Medulla oblongata (tissue), 1 donor: ENCODE results near the gene CCDC3.

Experiments
- DNase-seq: peaks from one replicate; pipeline ENCODE4 v3.0.0-alpha.2; 2015; ENCODE audit errors: extremely low spot score

The CCDC3 gene

GRCh38 chr10:12961416-12962205, 39.9 kb downstream of the CCDC3 start:
- no peak for DNase-seq

GRCh38 chr10:12960941-12961340, 40.6 kb downstream of the CCDC3 start:
- DNase-seq = no peak

GRCh38 chr10:12960334-12960898, 41.1 kb downstream of the CCDC3 start:
- DNase-seq = no peak

GRCh38 chr10:12958546-12959110, 42.9 kb downstream of the CCDC3 start:
- DNase-seq = no peak

GRCh38 chr10:12957081-12957480, 44.4 kb downstream of the CCDC3 start:
- DNase-seq = no peak

- DNase-seq = no peak
Observed at GRCh38 chr10:12954866-12955265, 46.6 kb downstream of the CCDC3 start.

GRCh38 chr10:12950583-12951128, 50.9 kb downstream of the CCDC3 start:
- no peak for DNase-seq

GRCh38 chr10:12949248-12949647, 52.3 kb downstream of the CCDC3 start:
- no peak for DNase-seq

- DNase-seq = no peak
Observed at GRCh38 chr10:12947741-12948140, 53.8 kb downstream of the CCDC3 start.

- no peak for DNase-seq
Observed at GRCh38 chr10:12946372-12946771, 55.1 kb downstream of the CCDC3 start.

- no peak for DNase-seq
Observed at GRCh38 chr10:12945690-12946359, 55.7 kb downstream of the CCDC3 start.

- DNase-seq = no peak
Observed at GRCh38 chr10:12944931-12945330, 56.6 kb downstream of the CCDC3 start.

GRCh38 chr10:12943425-12943824, 58.1 kb downstream of the CCDC3 start:
- no peak for DNase-seq

- no peak for DNase-seq
Observed at GRCh38 chr10:12941966-12942365, 59.5 kb downstream of the CCDC3 start.

GRCh38 chr10:12940791-12941190, 60.7 kb downstream of the CCDC3 start:
- DNase-seq = no peak

GRCh38 chr10:12938271-12938670, 63.2 kb downstream of the CCDC3 start:
- no peak for DNase-seq

- no peak for DNase-seq
Observed at GRCh38 chr10:12937527-12937926, 64.0 kb downstream of the CCDC3 start.

- DNase-seq = no peak
Observed at GRCh38 chr10:12934777-12935176, 66.7 kb downstream of the CCDC3 start.

- no peak for DNase-seq
Observed at GRCh38 chr10:12929381-12929780, 72.1 kb downstream of the CCDC3 start.

GRCh38 chr10:12928571-12928970, 72.9 kb downstream of the CCDC3 start:
- no peak for DNase-seq

GRCh38 chr10:12927896-12928295, 73.6 kb downstream of the CCDC3 start:
- DNase-seq = no peak

- no peak for DNase-seq
Observed at GRCh38 chr10:12925845-12926244, 75.7 kb downstream of the CCDC3 start.
